Calu3 (cell line): ENCODE measurements around the gene EP400. TPM values are rescaled to one million over a fixed set of nuclear protein-coding genes. Genes with fewer than 3 reads are reported as not detected.

Source experiments
- BruUV-seq: library from RNA; stranded (reverse); fragments of 400-500 nt; replicated peaks from 2 replicates; lab custom pipeline; 2021; lab: Mats Ljungman, UMichigan
- CTCF ChIA-PET: fragments of 300-600 bp; sonication (Branson Sonifier 250); formaldehyde crosslinking; loops from one replicate; lab custom pipeline; 2022; ENCODE audit warnings: antibody characterized with exemption; lab: Charles Lee
- DNase-seq: peaks from one replicate; pipeline ENCODE4 v3.0.0; 2022
- H3K27ac Mint-ChIP-seq: one replicate; pipeline ENCODE4 v1.8.0; 2022; ENCODE audit warnings: mixed read lengths; ENCODE audit not compliant: unreplicated experiment
- H3K27me3 Mint-ChIP-seq: one replicate; pipeline ENCODE4 v1.8.0; 2022; ENCODE audit warnings: mixed read lengths; ENCODE audit not compliant: unreplicated experiment
- H3K36me3 Mint-ChIP-seq: one replicate; pipeline ENCODE4 v1.8.0; 2022; ENCODE audit warnings: mild to moderate bottlenecking, moderate library complexity, mixed read lengths; ENCODE audit not compliant: insufficient read depth, unreplicated experiment
- H3K4me1 Mint-ChIP-seq: one replicate; pipeline ENCODE4 v1.8.0; 2022; ENCODE audit warnings: mild to moderate bottlenecking, low read depth, mixed read lengths; ENCODE audit not compliant: unreplicated experiment
- H3K4me3 Mint-ChIP-seq: one replicate; pipeline ENCODE4 v1.8.0; 2022; ENCODE audit warnings: mild to moderate bottlenecking, low read depth, moderate library complexity, mixed read lengths; ENCODE audit not compliant: unreplicated experiment
- H3K9me3 Mint-ChIP-seq: one replicate; pipeline ENCODE4 v1.8.0; 2022; ENCODE audit warnings: low read depth, mixed read lengths; ENCODE audit not compliant: unreplicated experiment
- CTCF ChIP-seq: fragments of 200-600 bp; IDR thresholded peaks from one replicate; pipeline ENCODE4 v1.8.0; 2022; ENCODE audit warnings: antibody characterized with exemption; ENCODE audit not compliant: unreplicated experiment
- intact Hi-C: fragments of 100-400 bp; cut with micrococcal nuclease; formaldehyde crosslinking; loops from one replicate; pipeline ENCODE4 v1.10.0; 2022; ENCODE audit not compliant: unreplicated experiment
- total RNA-seq: library from RNA; stranded (reverse); gene quantifications from 2 replicates; pipeline ENCODE4 v1.2.3, GENCODE V29; 2022

The EP400 gene
- total RNA-seq, 1 experiment from 2014 or later, result 88.7 TPM

DNA sequence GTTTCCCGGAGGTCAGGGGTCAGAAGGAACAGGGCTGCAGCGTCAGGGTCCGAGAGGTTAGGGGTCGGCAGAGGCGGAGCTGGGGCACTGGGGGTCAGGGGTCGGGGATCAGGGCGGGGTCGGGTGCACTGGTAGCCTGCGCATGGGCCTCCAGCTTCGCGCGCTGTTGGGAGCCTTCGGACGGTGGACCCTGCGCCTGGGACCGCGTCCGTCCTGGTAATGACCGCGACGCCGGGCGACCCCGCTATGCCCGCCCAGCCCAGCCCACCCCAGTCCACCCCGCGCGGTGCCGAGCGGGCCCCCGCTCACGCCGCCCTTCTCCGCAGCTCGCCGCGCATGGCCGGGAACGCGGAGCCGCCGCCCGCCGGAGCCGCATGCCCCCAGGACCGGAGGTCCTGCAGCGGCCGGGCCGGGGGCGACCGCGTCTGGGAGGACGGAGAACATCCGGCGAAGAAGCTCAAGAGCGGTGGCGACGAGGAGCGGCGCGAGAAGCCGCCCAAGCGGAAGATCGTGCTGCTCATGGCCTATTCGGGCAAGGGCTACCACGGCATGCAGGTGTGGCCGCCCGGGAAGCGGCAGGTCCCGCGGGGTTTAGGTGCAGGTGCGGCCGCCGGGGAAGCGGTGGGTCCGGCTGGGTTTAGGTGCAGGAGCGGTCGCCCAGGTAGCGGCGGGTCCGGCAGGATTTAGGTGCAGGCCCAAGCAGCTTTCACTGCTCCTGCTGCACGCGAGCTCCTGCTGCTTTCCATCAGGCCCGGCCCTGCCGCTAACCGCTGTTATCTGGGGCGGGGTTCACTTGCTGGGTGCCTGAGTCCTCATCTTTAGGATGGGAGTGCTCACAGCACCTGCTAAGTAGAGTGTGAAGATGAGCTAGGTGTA, 19.9 kb upstream of the EP400 start:
- Mint-ChIP-seq H3K27ac (peak overlapping the region; percentile 97), H3K9me3 (no peaks in the 10 kb centered on the region), H3K4me1 (no peaks in the 10 kb centered on the region), H3K36me3 (peaks cover 62% of the 10 kb centered on the region), H3K27me3 (no peaks in the 10 kb centered on the region), H3K4me3 (peak overlapping the region; percentile 100)
- BruUV-seq, result no TSS peak
- CTCF ChIA-PET, result interaction anchor here (0.7 to 1.4 kb wide), 3 partner anchors 17 to 78 kb away, joined by 3 to 9 read pairs (median 6); no protein-coding TSS in a partner anchor
- TF ChIP-seq CTCF, result no peak
- intact Hi-C loops, result no loop called here
- DNase-seq, result peak; percentile 51

GRCh38 chr12:131930510-131930909, 19.2 kb upstream of the EP400 start:
- CTCF ChIA-PET, result interaction anchor here (0.6 to 1.4 kb wide), 3 partner anchors 16 to 79 kb away, joined by 3 to 9 read pairs (median 7); no protein-coding TSS in a partner anchor
- Mint-ChIP-seq H3K4me3 (peak overlapping the region; percentile 100), H3K27ac (peak overlapping the region; percentile 25), H3K36me3 (peaks cover 62% of the 10 kb centered on the region), H3K9me3 (no peaks in the 10 kb centered on the region), H3K27me3 (no peaks in the 10 kb centered on the region), H3K4me1 (no peaks in the 10 kb centered on the region)
- no peak for DNase-seq
- no peak for TF ChIP-seq CTCF
- intact Hi-C loops, result no loop called here
- no TSS peak for BruUV-seq

DNA sequence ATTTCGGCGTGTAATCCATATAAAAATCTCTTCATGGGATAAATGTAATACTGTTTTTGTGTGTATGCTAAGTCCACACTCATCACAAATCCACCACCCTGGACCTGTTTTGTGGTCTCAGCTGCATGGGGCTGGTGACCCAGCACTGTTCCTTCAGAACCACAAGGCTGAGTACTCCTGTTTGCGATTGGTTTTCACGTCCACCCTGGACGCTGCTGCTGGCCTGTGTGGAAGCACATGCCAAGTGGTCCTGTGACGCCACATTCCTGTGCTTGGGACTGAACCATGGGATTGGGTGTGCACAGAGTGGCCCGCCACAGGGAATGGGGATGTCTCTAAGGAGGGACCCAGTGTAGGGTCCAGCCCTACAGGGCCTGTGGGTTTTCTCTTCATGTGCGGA, 16.4 kb upstream of the EP400 start:
- no peak overlapping the region for H3K4me3 Mint-ChIP-seq
- H3K36me3 Mint-ChIP-seq, result peaks cover 81% of the 10 kb centered on the region
- TF ChIP-seq CTCF, result no peak
- no peak for DNase-seq
- no peaks in the 10 kb centered on the region for H3K27me3 Mint-ChIP-seq
- H3K9me3 Mint-ChIP-seq, result no peaks in the 10 kb centered on the region
- BruUV-seq, result no TSS peak
- no peak overlapping the region for H3K27ac Mint-ChIP-seq
- no peaks in the 10 kb centered on the region for H3K4me1 Mint-ChIP-seq
- intact Hi-C loops, result no loop called here
- CTCF ChIA-PET, result no interaction called here

DNA sequence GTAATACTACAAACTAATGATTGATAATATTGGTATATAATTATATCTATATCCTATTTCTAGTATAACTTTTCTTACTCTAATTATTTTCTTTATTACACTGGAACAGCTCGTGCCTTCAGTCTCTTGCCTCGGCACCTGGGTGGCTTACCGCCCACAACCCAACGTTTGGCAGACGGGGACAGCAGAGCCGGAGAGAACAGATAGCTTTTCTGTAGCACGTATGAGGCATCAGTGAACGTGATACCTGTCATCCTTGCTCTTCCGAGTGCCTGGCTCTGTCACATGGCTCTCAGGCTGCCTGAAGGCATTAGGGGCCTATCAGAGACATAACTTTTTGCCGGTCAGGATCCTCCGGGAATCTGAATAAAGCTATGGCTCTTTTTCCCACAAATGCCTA, 15.2 kb upstream of the EP400 start:
- H3K27ac Mint-ChIP-seq, result no peak overlapping the region
- H3K36me3 Mint-ChIP-seq, result peaks cover 76% of the 10 kb centered on the region
- H3K9me3 Mint-ChIP-seq, result no peaks in the 10 kb centered on the region
- H3K4me1 Mint-ChIP-seq, result no peaks in the 10 kb centered on the region
- H3K27me3 Mint-ChIP-seq, result no peaks in the 10 kb centered on the region
- intact Hi-C loops, result no loop called here
- CTCF ChIA-PET, result no interaction called here
- TF ChIP-seq CTCF, result no peak
- DNase-seq, result no peak
- no TSS peak for BruUV-seq
- no peak overlapping the region for H3K4me3 Mint-ChIP-seq
